PC-3 (cell line): ENCODE data around the gene CGNL1. TPM values are rescaled to one million over a fixed set of nuclear protein-coding genes. Genes with fewer than 3 reads are reported as not detected.

Experiments
- ATAC-seq: fragments of 200-7000 bp; cut with Tn5 transposase; 2 replicates; pipeline ENCODE4 v1.9.1; 2020; ENCODE audit warnings: mild to moderate bottlenecking, moderate library complexity
- BruUV-seq: library from RNA; stranded (reverse); fragments of 400-500 nt; replicated peaks from 2 replicates; lab custom pipeline; 2021; lab: Mats Ljungman, UMichigan
- CTCF ChIA-PET: fragments of 300-600 bp; sonication (Branson Sonifier 250); formaldehyde crosslinking; loops from one replicate; lab custom pipeline; 2022; ENCODE audit warnings: antibody characterized with exemption; lab: Charles Lee
- POLR2A ChIA-PET: fragments of 300-600 bp; sonication (Branson Sonifier 250); formaldehyde crosslinking; loops from one replicate; lab custom pipeline; 2022; ENCODE audit warnings: antibody characterized with exemption; ENCODE audit not compliant: unreplicated experiment; lab: Charles Lee
- DNase-seq: peaks from one replicate; pipeline ENCODE4 v3.0.0-alpha.2; 2015
- H2AFZ ChIP-seq: fragments of 300-600 bp; sonication (generic); 2 replicates; pipeline ENCODE4 v1.6.0; 2016; ENCODE audit warnings: antibody characterized with exemption, low read length
- H3F3A ChIP-seq: fragments of 300-600 bp; sonication (generic); one replicate; pipeline ENCODE4 v1.6.0; 2017; ENCODE audit warnings: antibody characterized with exemption, low read length, control low read depth, mild to moderate bottlenecking; ENCODE audit not compliant: unreplicated experiment
- H3K27ac ChIP-seq: fragments of 300-600 bp; sonication (generic); 2 replicates; pipeline ENCODE4 v1.5.1; 2016; ENCODE audit warnings: mild to moderate bottlenecking, low read length
- H3K27me3 ChIP-seq: fragments of 300-600 bp; sonication (generic); 2 replicates; pipeline ENCODE4 v1.6.1; 2016; ENCODE audit warnings: low read length, mixed read lengths
- H3K36me3 ChIP-seq: fragments of 300-600 bp; sonication (generic); 2 replicates; pipeline ENCODE4 v1.6.1; 2016; ENCODE audit warnings: low read depth, mixed run types, low read length, mixed read lengths
- H3K4me1 ChIP-seq: fragments of 300-600 bp; sonication (generic); 2 replicates; pipeline ENCODE4 v1.5.1; 2016; ENCODE audit warnings: low read length; ENCODE audit not compliant: insufficient read depth
- H3K4me2 ChIP-seq: fragments of 300-600 bp; sonication (generic); 2 replicates; pipeline ENCODE4 v1.6.0; 2016; ENCODE audit warnings: low read length
- H3K4me3 ChIP-seq: fragments of 300-600 bp; sonication (generic); 2 replicates; pipeline ENCODE4 v1.5.1; 2016; ENCODE audit warnings: mild to moderate bottlenecking, low read length, mixed read lengths
- H3K79me2 ChIP-seq: fragments of 300-600 bp; sonication (generic); 2 replicates; pipeline ENCODE4 v1.6.1; 2017; ENCODE audit warnings: low read length, mixed read lengths
- H3K9ac ChIP-seq: fragments of 300-600 bp; sonication (generic); 2 replicates; pipeline ENCODE4 v1.6.0; 2016; ENCODE audit warnings: mild to moderate bottlenecking, low read length
- H3K9me2 ChIP-seq: fragments of 300-600 bp; sonication (generic); replicated peaks from 2 replicates; pipeline ENCODE4 v1.6.1; 2016; ENCODE audit warnings: mixed run types, low read length, mixed read lengths
- H3K9me3 ChIP-seq: fragments of 300-600 bp; sonication (generic); 2 replicates; pipeline ENCODE4 v1.6.1; 2016; ENCODE audit warnings: low read length, mixed read lengths
- H4K20me1 ChIP-seq: fragments of 300-600 bp; sonication (generic); 2 replicates; pipeline ENCODE4 v1.6.1; 2016; ENCODE audit warnings: low read length, mixed read lengths
- EZH2 ChIP-seq: fragments of 300-600 bp; sonication (generic); IDR thresholded peaks from one replicate; pipeline ENCODE4 v1.6.1; 2017; ENCODE audit warnings: antibody characterized with exemption, mild to moderate bottlenecking, low read length; ENCODE audit not compliant: unreplicated experiment
- EZH2phosphoT487 ChIP-seq: fragments of 300-600 bp; sonication (generic); IDR thresholded peaks from 2 replicates; pipeline ENCODE4 v1.6.1; 2018; ENCODE audit warnings: mild to moderate bottlenecking, antibody characterized with exemption, low read length, borderline replicate concordance
- intact Hi-C: fragments of 100-400 bp; cut with micrococcal nuclease; formaldehyde crosslinking; loops from 2 replicates; pipeline ENCODE4 v1.9.0; 2023
- total RNA-seq: library from RNA; depleted of rRNA; stranded (reverse); fragments of >200 nt; gene quantifications from 2 replicates; pipeline ENCODE4 v1.2.3, GENCODE V29; 2014
- TF ChIP-seq, protein P1 (sequence below): fragments of 300-600 bp; sonication (generic); conservative IDR thresholded peaks from 2 replicates; pipeline ENCODE4 v1.5.1; 2017; ENCODE audit warnings: antibody characterized with exemption, low read depth, mild to moderate bottlenecking, low read length

CGNL1 gene
- total RNA-seq, 1 experiment from 2014 or later = 0.66 TPM

DNA sequence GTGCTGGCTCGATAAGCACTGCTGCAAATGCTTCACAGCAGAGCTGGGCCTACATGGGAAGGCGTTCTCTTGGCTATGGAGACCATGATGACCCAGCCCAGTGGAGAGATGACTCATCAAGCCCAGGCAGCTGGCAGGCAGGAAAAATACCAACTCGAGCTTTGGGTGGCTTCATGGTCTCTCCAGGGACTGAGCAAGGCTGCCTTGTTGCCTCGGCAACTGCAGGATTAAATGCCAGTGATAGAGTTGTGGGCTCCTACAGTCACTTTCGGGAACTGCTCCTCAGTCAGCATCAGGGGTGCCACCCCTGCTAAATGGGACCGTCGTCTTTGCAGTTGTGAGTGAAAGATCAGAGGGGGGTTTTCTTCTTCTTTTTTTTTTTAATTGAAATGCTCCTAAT is 160.8 kb downstream of the CGNL1 start:
- H3K27ac ChIP-seq = no peak overlapping the region
- TF ChIP-seq EZH2 = no peak
- TF ChIP-seq EZH2phosphoT487 = no peak
- TF ChIP-seq, protein P1, sequence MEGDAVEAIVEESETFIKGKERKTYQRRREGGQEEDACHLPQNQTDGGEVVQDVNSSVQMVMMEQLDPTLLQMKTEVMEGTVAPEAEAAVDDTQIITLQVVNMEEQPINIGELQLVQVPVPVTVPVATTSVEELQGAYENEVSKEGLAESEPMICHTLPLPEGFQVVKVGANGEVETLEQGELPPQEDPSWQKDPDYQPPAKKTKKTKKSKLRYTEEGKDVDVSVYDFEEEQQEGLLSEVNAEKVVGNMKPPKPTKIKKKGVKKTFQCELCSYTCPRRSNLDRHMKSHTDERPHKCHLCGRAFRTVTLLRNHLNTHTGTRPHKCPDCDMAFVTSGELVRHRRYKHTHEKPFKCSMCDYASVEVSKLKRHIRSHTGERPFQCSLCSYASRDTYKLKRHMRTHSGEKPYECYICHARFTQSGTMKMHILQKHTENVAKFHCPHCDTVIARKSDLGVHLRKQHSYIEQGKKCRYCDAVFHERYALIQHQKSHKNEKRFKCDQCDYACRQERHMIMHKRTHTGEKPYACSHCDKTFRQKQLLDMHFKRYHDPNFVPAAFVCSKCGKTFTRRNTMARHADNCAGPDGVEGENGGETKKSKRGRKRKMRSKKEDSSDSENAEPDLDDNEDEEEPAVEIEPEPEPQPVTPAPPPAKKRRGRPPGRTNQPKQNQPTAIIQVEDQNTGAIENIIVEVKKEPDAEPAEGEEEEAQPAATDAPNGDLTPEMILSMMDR = no peak
- H3K36me3 ChIP-seq = no peaks in the 10 kb centered on the region
- peak; percentile 45 for ATAC-seq
- no peak overlapping the region for H3K4me3 ChIP-seq
- H2AFZ ChIP-seq = no peak overlapping the region
- H3K9me3 ChIP-seq = no peaks in the 10 kb centered on the region
- no peak overlapping the region for H3K4me2 ChIP-seq
- H3K4me1 ChIP-seq = no peaks in the 10 kb centered on the region
- intact Hi-C loops = no loop called here
- H3K27me3 ChIP-seq = no peaks in the 10 kb centered on the region
- no peaks in the 10 kb centered on the region for H3K9me2 ChIP-seq
- peak; percentile 32 for DNase-seq
- no peaks in the 10 kb centered on the region for H3F3A ChIP-seq
- ChIA-PET POLR2A (no interaction called here), CTCF (no interaction called here)
- no TSS peak for BruUV-seq
- H4K20me1 ChIP-seq = no peaks in the 10 kb centered on the region
- no peaks in the 10 kb centered on the region for H3K79me2 ChIP-seq
- H3K9ac ChIP-seq = no peak overlapping the region

DNA sequence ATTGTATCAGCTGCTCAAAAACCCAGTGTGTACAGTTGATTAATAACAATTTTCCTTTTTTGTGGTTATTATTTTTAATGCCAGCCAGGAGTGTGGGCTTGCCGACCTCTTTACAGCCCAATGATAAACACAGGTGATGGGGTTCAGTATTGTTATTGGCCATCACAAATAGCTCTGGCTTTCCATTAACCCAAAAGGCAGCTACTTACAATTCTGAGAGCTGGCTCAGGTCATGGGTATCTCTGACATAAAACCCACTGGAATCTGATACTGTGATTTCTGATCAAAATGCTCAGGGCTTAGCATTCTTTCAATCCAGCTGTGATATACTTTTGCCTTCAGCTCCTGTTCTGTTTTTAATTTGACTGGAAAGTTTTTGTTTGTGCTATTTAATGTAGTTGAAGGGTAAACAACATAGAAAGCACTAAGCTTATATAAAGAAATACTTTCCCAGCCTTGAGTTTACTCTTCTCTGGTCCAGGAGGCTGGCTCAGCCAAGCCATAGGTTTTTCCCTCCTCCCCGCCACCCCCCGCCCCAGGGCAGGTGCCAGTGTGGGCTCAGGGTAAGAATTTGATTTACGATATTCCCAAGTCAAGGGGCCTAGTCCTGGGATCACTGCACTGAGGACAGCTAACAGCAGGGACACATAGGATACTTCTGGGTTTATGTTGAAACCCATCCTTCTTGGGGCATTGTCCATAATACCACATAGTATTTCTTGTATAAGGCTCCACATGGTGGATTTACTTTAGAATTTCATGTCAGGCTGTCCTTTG is 161.4 kb downstream of the CGNL1 start:
- Histone ChIP-seq H3K9me2 (no peaks in the 10 kb centered on the region), H3K27me3 (no peaks in the 10 kb centered on the region), H3K27ac (no peak overlapping the region), H3K9ac (no peak overlapping the region), H3K79me2 (no peaks in the 10 kb centered on the region), H4K20me1 (no peaks in the 10 kb centered on the region), H3K4me1 (no peaks in the 10 kb centered on the region), H3F3A (no peaks in the 10 kb centered on the region), H3K4me2 (no peak overlapping the region), H2AFZ (no peak overlapping the region), H3K4me3 (no peak overlapping the region), H3K9me3 (no peaks in the 10 kb centered on the region), H3K36me3 (no peaks in the 10 kb centered on the region)
- POLR2A ChIA-PET = no interaction called here
- ATAC-seq = no peak
- TF ChIP-seq, protein P1 = no peak
- no peak for TF ChIP-seq EZH2
- TF ChIP-seq EZH2phosphoT487 = no peak
- intact Hi-C loops = no loop called here
- DNase-seq = no peak
- no TSS peak for BruUV-seq
- CTCF ChIA-PET = no interaction called here

DNA sequence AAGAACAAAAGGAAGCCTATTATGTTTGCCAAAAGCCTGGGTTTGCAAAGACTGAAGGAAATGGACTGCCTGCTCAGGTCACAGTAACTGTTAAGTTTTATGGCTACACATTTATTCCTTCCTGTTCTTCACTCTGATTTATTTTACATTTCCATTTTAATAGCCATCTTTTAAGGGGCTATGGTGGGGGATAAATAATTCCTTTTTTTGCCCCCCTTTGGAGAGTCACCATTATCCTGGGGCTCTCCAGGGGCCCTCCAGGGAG is 161.9 kb downstream of the CGNL1 start:
- no peaks in the 10 kb centered on the region for H4K20me1 ChIP-seq
- no peak overlapping the region for H3K9ac ChIP-seq
- H3F3A ChIP-seq = no peaks in the 10 kb centered on the region
- intact Hi-C loops = no loop called here
- no peak overlapping the region for H2AFZ ChIP-seq
- no peaks in the 10 kb centered on the region for H3K79me2 ChIP-seq
- CTCF ChIA-PET = no interaction called here
- ATAC-seq (no peak), DNase-seq (no peak)
- H3K36me3 ChIP-seq = no peaks in the 10 kb centered on the region
- POLR2A ChIA-PET = no interaction called here
- no peaks in the 10 kb centered on the region for H3K4me1 ChIP-seq
- no peak overlapping the region for H3K4me3 ChIP-seq
- H3K4me2 ChIP-seq = no peak overlapping the region
- TF ChIP-seq, protein P1 = no peak
- TF ChIP-seq EZH2phosphoT487 = no peak
- TF ChIP-seq EZH2 = no peak
- no TSS peak for BruUV-seq
- H3K9me2 ChIP-seq = no peaks in the 10 kb centered on the region
- no peaks in the 10 kb centered on the region for H3K27me3 ChIP-seq
- no peaks in the 10 kb centered on the region for H3K9me3 ChIP-seq
- H3K27ac ChIP-seq = no peak overlapping the region
